GM11168 (cell line): ENCODE data around the gene RAB10.
"Not testable (repeated sequence)": the region's sequence is repeated elsewhere in the genome, so short reads cannot be mapped to it uniquely, and the experiment has no call there.

Experiments
- in situ Hi-C: fragments of 300-500 bp; cut with MboI; formaldehyde crosslinking; loops from one replicate; pipeline ENCODE4 v1.12.0; 2022; ENCODE audit warnings: low sequenced_read_pairs; ENCODE audit not compliant: unreplicated experiment

The RAB10 gene

GRCh38 chr2:26013668-26014067 is 20.2 kb upstream of the RAB10 start:
- in situ Hi-C loops, result no loop called here

DNA sequence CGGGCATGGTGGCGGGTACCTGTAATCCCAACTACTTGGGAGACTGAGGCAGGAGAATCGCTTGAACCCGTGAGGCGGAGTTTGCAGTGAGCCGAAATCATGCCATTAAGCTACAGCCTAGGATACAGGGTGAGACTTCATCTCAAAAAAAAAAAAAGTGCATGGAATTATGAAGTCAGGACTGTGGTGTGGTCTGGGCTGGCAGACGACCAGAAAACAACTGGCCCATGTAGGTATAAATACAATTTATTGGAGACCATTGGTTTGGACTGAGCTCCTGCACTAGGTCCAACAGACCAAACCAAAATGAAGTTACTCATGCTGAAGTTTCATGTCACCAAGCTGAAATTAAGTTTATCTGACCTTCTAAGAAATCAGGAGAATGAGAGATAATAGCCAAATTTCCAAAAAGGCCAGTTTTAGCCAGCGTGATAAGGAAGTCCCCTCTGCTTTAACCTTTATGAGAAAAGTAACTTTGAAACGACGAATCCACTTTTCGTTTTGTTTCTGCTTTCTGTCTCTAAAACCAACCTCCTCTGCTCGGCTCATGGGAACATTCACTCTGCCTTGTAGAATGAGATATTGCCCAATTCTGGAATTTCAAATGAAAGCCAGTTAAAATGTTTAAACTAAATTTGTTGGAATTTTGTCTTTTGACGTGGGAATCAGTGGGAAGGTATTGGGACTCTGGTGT is 17.7 kb upstream of the RAB10 start:
- in situ Hi-C loops, result no loop called here

DNA sequence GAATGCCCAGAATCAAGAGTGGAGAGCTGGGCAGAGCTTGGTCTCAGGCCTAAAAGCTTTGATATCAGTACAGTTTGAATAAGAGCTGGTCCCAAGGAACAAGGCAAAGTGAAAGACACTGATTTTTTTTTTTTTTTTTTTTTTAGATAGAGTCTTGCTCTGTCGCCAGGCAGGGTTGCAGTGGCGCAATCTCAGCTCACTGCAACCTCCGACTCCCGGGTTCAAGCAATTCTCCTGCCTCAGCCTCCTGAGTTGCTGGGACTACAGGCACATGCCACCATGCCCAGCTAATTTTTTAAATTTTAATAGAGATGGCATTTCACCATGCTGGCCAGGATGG is 17.2 kb upstream of the RAB10 start:
- in situ Hi-C loops, result not testable (repeated sequence)

- in situ Hi-C loops, result no loop called here
Measured at GRCh38 chr2:26017464-26018183, 16.3 kb upstream of the RAB10 start.

- in situ Hi-C loops, result no loop called here
Measured at GRCh38 chr2:26018184-26019055, 15.5 kb upstream of the RAB10 start.

DNA sequence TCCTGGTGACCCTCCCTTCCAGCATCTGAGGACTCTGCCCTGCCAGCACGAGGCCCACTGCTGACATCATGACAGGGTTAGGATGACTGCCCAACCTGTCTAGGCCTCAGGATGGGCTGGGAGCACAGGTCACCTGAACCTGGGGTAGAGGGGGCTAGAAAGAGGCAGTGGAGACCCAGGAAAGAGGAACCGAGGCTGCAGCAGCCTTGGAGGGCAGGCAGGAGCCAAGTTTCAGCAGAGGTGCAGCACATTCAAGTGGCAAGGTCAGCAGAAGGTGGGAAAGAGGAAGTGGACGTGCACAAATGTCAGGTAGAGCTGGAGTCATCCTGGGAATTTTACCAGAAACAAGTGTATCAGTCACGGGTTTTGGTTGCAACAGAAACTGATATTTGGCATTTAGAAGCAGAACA is 13.6 kb upstream of the RAB10 start:
- in situ Hi-C loops, result no loop called here

- in situ Hi-C loops, result no loop called here
Measured at GRCh38 chr2:26024260-26024659, 9.6 kb upstream of the RAB10 start.

GRCh38 chr2:26025509-26025908 is 8.4 kb upstream of the RAB10 start:
- in situ Hi-C loops, result no loop called here

DNA sequence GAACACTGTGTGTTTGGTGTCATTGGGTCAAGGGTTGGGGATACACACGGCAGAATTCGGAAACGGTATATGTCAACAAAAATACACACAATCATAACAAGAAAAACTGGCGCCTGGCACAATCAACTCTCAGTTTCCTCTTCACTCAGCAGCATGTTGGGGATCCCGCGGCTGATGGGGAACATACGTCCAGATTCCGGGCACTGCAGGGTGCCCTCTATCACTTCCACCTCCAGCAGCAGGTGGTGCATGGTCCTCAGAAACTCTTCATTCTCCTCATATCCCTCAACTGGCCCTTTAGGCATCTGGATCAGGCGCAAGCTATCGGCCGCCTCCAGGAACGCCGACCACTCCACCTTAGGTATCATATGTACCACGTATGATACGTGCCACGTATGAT is 5.8 kb upstream of the RAB10 start:
- in situ Hi-C loops, result not testable (repeated sequence)

DNA sequence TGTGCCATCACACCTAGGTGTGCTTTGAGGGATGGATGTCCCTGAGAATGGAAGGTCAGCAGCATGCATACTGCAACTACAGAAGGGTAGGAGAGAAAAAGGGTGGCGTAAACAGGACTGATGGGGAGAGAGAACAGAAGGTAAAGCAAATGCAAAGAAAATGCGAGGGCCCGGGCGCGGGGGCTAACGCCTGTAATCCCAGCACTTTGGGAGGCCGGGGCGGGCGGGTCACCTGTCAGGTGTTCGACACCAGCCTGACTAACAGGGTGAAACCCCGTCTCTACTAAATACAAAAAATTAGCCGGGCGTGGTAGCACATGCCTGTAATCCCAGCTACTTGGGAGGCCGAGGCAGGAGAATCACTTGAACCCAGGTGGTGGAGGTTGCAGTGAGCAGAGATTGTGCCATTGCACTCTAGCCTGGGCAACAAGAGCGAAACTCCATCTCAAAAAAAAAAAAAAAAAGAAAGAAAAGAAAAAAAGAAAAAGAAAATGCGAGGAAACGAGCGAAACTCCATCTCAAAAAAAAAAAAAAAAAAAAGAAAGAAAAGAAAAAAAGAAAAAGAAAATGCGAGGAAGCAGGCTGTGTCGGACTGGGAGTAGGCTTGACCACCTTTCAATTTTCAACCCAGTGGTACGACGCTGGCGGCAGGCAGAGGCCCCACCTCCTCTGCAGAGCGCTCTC is 1.2 kb upstream of the RAB10 start:
- in situ Hi-C loops, result not testable (repeated sequence)

DNA sequence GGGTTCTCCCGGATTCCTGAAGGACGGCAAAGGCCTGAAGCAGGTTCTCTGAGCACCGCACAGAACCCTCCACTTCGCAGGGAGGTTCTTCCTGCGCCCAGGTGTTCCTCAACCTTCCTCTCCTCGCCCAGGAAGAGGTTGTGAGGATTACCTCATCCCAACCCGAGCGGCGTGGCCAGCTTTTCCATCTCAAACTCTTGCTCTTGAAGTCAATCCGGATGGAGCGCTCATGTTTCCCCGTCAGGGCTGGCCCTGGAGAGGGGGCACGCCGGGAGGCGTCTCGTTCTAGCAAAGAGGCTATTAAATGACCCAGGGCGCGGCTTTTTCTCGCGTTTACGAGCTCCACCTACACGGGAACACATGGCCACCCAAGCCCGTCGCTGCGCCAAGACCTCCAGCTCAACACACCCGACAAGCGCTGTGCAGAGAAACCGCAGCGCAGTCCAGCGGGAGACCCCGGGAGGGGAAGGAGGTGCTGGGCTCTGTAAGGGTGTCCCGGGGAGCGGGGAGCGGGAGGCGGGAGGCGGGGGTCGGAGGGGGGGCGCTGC is 540 bp upstream of the RAB10 start:
- in situ Hi-C loops, result no loop called here

DNA sequence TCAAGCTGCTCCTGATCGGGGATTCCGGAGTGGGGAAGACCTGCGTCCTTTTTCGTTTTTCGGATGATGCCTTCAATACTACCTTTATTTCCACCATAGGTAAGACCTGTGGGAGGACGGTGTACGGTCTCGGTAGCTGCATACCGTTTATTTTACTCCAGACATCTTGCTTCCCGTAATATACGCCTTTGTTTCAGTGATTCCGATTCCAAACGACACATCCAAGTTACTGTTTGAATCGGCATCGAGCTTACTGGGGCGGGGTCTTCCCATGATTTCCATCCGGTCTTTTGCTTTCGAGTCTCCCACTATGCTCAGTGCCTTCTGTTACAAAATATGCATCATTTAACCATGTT is 731 bp downstream of the RAB10 start:
- in situ Hi-C loops, result no loop called here

DNA sequence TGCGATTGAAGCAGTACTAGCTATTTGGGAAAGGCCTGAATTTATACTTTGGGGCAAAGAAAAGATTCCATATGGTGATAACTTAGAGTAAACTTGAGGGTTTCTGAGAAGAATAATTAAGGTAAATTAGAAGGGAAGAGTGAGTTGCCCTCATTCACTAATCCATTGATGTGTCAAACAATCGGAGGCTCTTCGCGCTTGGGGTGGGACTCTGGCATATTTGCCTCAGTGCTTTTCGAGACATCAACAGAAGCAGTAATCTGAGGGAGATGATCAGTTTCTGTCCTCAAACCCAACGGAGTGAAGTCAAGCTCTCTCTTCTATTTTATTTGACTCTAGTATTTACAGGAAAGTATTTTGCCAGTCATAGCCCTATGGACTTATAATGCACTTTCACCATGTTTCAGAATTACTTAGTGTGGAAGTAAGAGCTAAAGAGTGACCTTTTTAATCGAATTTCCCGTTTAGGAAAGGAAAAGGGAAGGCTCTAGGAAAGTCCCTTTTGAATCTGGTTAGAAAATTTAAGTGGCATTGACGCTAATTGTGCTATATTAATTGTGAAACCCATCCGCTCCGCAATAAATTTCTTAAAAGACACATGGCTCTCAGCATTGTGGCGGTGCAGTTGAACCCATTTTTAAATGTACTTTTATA is 1.3 kb downstream of the RAB10 start:
- in situ Hi-C loops, result no loop called here

DNA sequence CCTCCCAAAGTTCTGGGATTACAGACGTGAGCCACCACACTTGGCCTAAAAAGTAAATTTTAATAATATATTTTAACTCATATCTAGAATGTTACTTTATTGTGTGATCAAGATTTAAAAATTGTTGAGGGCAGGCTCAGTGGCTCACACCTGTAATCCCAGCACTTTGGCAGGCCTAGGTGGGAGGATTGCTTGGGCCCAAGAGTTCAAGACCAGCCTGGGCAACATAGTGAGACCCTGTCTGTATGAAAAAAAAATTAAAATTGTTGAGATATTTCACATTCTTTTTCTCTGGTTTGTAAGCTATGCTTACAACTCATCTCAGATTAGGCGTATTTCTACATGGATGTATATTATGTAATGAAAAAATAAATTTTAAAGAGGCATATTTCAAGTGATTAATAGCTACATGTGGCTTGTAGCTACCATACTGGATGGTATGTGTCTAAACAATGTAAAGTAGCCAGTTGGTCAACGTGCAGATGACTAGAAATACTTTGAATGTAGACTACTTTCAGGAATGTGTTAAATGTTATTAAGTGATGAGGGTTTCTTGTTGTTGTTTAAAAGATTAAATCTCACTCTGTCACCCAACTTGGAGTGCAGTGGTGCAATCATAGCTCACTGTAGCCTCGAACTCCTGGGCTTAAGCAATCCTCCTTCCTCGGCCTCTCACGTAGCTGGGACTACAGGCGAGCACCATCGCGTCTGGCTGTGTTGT is 5.9 kb downstream of the RAB10 start:
- in situ Hi-C loops, result no loop called here

DNA sequence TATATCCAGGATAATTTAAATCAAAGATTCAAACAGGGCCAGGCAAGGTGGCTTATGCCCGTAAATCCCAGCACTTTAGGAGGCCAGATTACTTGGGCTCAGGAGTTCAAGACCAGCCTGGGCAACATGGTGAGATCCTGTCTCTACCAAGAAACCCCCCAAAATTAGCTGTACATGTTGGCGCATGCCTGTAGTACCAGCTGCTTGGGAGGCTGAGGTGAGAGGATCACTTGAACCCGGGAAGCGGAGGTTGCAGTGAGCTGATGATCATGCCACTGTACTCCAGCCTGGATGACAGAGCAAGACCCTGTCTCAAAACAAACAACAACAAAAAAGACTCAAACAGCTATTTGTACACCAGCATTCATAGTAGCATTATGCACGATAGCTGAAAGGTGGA is 9.2 kb downstream of the RAB10 start:
- in situ Hi-C loops, result no loop called here

GRCh38 chr2:26043862-26044696 is 10.2 kb downstream of the RAB10 start:
- in situ Hi-C loops, result no loop called here

- in situ Hi-C loops, result no loop called here
Measured at GRCh38 chr2:26048791-26049190, 14.9 kb downstream of the RAB10 start.

DNA sequence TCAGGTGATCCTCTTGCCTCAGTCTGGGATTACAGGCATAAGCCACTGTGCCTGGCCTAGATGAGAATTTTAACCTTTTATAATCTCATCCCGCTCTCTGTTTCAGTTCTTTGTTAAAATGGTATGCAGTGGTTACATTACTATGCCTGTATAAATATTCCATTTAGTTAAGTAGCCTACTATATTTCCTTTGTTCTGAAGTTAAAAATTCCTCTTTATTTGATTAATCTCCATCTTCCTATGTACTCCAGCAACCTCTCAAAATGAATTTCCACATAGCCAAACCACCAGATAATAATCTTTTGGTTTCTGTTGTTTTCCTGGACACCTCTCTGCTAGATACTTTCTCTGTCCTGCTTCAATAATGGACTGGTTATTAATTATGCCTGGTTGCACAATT is 15.8 kb downstream of the RAB10 start:
- in situ Hi-C loops, result no loop called here
